Ascending aorta (tissue), 2 donors: ENCODE measurements around the gene GTF2A2. TPM values are rescaled to one million over a fixed set of nuclear protein-coding genes. Genes with fewer than 3 reads are reported as not detected.

Experiments used
- DNase-seq, 2 donors: peaks; one replicate each; pipeline ENCODE4 v3.0.0-alpha.2; 2019; ENCODE audit warnings: low spot score in 2 of 2
- H3K27ac ChIP-seq, 2 donors: fragments of 200-600 bp; sonication (generic); one replicate each; pipeline ENCODE4 v1.5.1; 2016 to 2017; ENCODE audit warnings: mild to moderate bottlenecking in 1 of 2
- H3K27me3 ChIP-seq: fragments of 200-600 bp; sonication (generic); one replicate; pipeline ENCODE4 v1.5.1; 2017
- H3K36me3 ChIP-seq, 2 donors: fragments of 200-600 bp; sonication (generic); one replicate each; pipeline ENCODE4 v1.5.1; 2016
- H3K4me1 ChIP-seq, 2 donors: fragments of 200-600 bp; sonication (generic); one replicate each; pipeline ENCODE4 v1.5.1; 2016 to 2017; ENCODE audit warnings: mild to moderate bottlenecking in 1 of 2
- H3K4me3 ChIP-seq, 2 donors: fragments of 200-600 bp; sonication (generic); one replicate each; pipeline ENCODE4 v1.5.1; 2016 to 2017; ENCODE audit warnings: mild to moderate bottlenecking in 1 of 2
- H3K9me3 ChIP-seq, 2 donors: fragments of 200-600 bp; sonication (generic); one replicate each; pipeline ENCODE4 v1.5.1; 2016
- CTCF ChIP-seq, 3 experiments: fragments of 200-600 bp in 2 of 3; fragments of 450-650 bp in 1 of 3; sonication (generic) in 2 of 3; IDR thresholded peaks; one replicate each; pipeline ENCODE4 v1.5.1; 2016 to 2019; ENCODE audit warnings: antibody characterized with exemption in 3 of 3, mild to moderate bottlenecking in 1 of 3, moderate library complexity in 1 of 3
- intact Hi-C: fragments of 100-400 bp; cut with DNase I; formaldehyde crosslinking; loops from one replicate; pipeline ENCODE4 v1.15.1; 2023
- total RNA-seq: library from RNA; depleted of rRNA; stranded (reverse); fragments of >200 nt; gene quantifications from one replicate; pipeline ENCODE4 v1.1.0, GENCODE V29; 2016

Gene GTF2A2
- total RNA-seq, 1 donor from 2014 or later: 1.4 TPM

DNA sequence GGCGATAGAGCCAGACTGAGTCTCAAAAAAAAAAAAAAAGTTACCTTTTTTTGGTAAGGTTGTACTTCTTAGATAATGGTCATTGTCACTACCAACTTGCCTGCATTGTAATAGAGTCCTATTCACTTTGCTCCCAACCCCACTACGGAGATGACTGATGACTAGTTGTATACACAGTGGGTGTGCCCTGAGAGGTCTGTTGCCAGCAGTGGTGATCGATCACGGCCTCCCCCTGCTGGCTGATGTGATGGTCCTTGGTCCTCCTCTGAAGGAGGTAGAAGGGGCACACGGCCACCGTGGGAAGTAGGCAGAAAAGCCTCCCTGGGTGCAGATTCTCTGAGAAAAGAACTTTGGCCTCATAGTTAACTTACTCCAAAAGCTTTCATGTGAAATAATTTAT, 35.0 kb downstream of the GTF2A2 start:
- Histone ChIP-seq H3K27ac (no peak overlapping the region), H3K4me3 (no peak overlapping the region), H3K27me3 (no peaks in the 10 kb centered on the region), H3K36me3 (no peaks in the 10 kb centered on the region), H3K9me3 (no peaks in the 10 kb centered on the region), H3K4me1 (no peaks in the 10 kb centered on the region)
- intact Hi-C loops: no loop called here
- DNase-seq: no peak
- TF ChIP-seq CTCF (IDR thresholded peaks at IDR 0.05): no peak

GRCh38 chr15:59618406-59618805, 38.9 kb downstream of the GTF2A2 start:
- intact Hi-C loops: no loop called here
- no peaks in the 10 kb centered on the region for H3K4me1 ChIP-seq
- no peak overlapping the region for H3K27ac ChIP-seq
- no peaks in the 10 kb centered on the region for H3K9me3 ChIP-seq
- no peak overlapping the region for H3K4me3 ChIP-seq
- no peak for TF ChIP-seq CTCF (IDR thresholded peaks at IDR 0.05)
- DNase-seq: no peak
- H3K27me3 ChIP-seq: no peaks in the 10 kb centered on the region
- no peaks in the 10 kb centered on the region for H3K36me3 ChIP-seq

DNA sequence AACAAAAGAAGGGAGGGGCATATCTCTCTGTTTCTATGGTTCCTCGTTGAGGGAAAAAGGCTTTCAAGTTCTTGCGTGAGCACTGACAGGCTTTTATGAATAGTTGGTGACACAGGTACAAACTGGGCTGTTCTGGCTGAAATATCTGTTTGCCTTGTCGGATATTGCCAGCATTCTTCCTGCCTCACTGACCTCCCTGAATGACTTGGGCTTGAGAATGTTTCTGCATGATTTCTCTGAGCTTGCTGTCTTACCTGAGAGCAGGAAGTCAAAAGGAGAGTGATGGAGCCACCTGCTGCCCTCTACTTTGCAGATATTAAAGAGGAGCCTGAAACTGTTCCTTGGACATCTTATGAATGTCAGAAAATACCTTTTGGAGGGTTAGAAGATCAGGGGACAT, 40.9 kb downstream of the GTF2A2 start:
- TF ChIP-seq CTCF (IDR thresholded peaks at IDR 0.05): no peak
- no peak for DNase-seq

GRCh38 chr15:59615661-59616060, 41.7 kb downstream of the GTF2A2 start:
- Histone ChIP-seq H3K27ac (no peak overlapping the region), H3K36me3 (no peaks in the 10 kb centered on the region), H3K4me3 (no peak overlapping the region), H3K9me3 (no peaks in the 10 kb centered on the region), H3K27me3 (no peaks in the 10 kb centered on the region), H3K4me1 (no peaks in the 10 kb centered on the region)
- no peak for DNase-seq
- TF ChIP-seq CTCF (IDR thresholded peaks at IDR 0.05): no peak
- intact Hi-C loops: no loop called here

More for the DNA sequence above, 40.9 kb downstream of the GTF2A2 start:
- H3K4me3 ChIP-seq: no peak overlapping the region
- no peaks in the 10 kb centered on the region for H3K4me1 ChIP-seq
- intact Hi-C loops: no loop called here
- H3K9me3 ChIP-seq: no peaks in the 10 kb centered on the region
- no peaks in the 10 kb centered on the region for H3K27me3 ChIP-seq
- no peak overlapping the region for H3K27ac ChIP-seq
- no peaks in the 10 kb centered on the region for H3K36me3 ChIP-seq

- DNase-seq: no peak
- no peak overlapping the region for H3K4me3 ChIP-seq
- H3K36me3 ChIP-seq: no peaks in the 10 kb centered on the region
- no peaks in the 10 kb centered on the region for H3K9me3 ChIP-seq
- no peaks in the 10 kb centered on the region for H3K4me1 ChIP-seq
- H3K27me3 ChIP-seq: no peaks in the 10 kb centered on the region
- intact Hi-C loops: no loop called here
- no peak for TF ChIP-seq CTCF (IDR thresholded peaks at IDR 0.05)
- no peak overlapping the region for H3K27ac ChIP-seq
Observed at GRCh38 chr15:59614153-59614552, 43.2 kb downstream of the GTF2A2 start.
